ENCODE measurements around the gene AHRR. TPM values are rescaled to one million over a fixed set of nuclear protein-coding genes. Genes with fewer than 3 reads are reported as not detected.

The AHRR gene
- total RNA-seq, 1 donor from 2014 or later, result 54.9 TPM

- Mint-ChIP-seq H3K27ac (ENCODE audit: unreplicated experiment) (peak overlapping the region; percentile 67), H3K4me1 (ENCODE audit: unreplicated experiment) (peaks cover 27% of the 10 kb centered on the region), H3K36me3 (ENCODE audit: unreplicated experiment) (peaks cover 56% of the 10 kb centered on the region), H3K9me3 (ENCODE audit: unreplicated experiment) (peaks cover 9% of the 10 kb centered on the region), H3K27me3 (ENCODE audit: unreplicated experiment) (no peaks in the 10 kb centered on the region), H3K4me3 (ENCODE audit: unreplicated experiment) (no peak overlapping the region)
- DNase-seq (ENCODE audit: extremely low spot score, unreplicated experiment), result peak; percentile 76
- no peak for TF ChIP-seq CTCF (IDR thresholded peaks at IDR 0.05)
Measured at GRCh38 chr5:387491-388265, 66.2 kb downstream of the AHRR start.

- peak; percentile 76 for DNase-seq (ENCODE audit: extremely low spot score, unreplicated experiment)
- Mint-ChIP-seq H3K27ac (ENCODE audit: unreplicated experiment) (peak overlapping the region; percentile 54), H3K36me3 (ENCODE audit: unreplicated experiment) (peaks cover 48% of the 10 kb centered on the region), H3K4me1 (ENCODE audit: unreplicated experiment) (peaks cover 33% of the 10 kb centered on the region), H3K27me3 (ENCODE audit: unreplicated experiment) (no peaks in the 10 kb centered on the region), H3K9me3 (ENCODE audit: unreplicated experiment) (peaks cover 9% of the 10 kb centered on the region), H3K4me3 (ENCODE audit: unreplicated experiment) (no peak overlapping the region)
- TF ChIP-seq CTCF (IDR thresholded peaks at IDR 0.05), result no peak
Measured at GRCh38 chr5:388266-389196, 67.0 kb downstream of the AHRR start.

- DNase-seq (ENCODE audit: extremely low spot score, unreplicated experiment), result peak; percentile 64
- TF ChIP-seq CTCF (IDR thresholded peaks at IDR 0.05), result no peak
- no peak overlapping the region for H3K27ac Mint-ChIP-seq (ENCODE audit: unreplicated experiment)
- H3K9me3 Mint-ChIP-seq (ENCODE audit: unreplicated experiment), result peaks cover 9% of the 10 kb centered on the region
- H3K4me1 Mint-ChIP-seq (ENCODE audit: unreplicated experiment), result peaks cover 36% of the 10 kb centered on the region
- H3K27me3 Mint-ChIP-seq (ENCODE audit: unreplicated experiment), result no peaks in the 10 kb centered on the region
- H3K36me3 Mint-ChIP-seq (ENCODE audit: unreplicated experiment), result peaks cover 40% of the 10 kb centered on the region
- H3K4me3 Mint-ChIP-seq (ENCODE audit: unreplicated experiment), result no peak overlapping the region
Measured at GRCh38 chr5:389197-389821, 67.8 kb downstream of the AHRR start.

GRCh38 chr5:389891-390622 is 68.5 kb downstream of the AHRR start:
- H3K4me3 Mint-ChIP-seq (ENCODE audit: unreplicated experiment), result no peak overlapping the region
- H3K9me3 Mint-ChIP-seq (ENCODE audit: unreplicated experiment), result peaks cover 9% of the 10 kb centered on the region
- no peak for TF ChIP-seq CTCF (IDR thresholded peaks at IDR 0.05)
- H3K27me3 Mint-ChIP-seq (ENCODE audit: unreplicated experiment), result no peaks in the 10 kb centered on the region
- peaks cover 35% of the 10 kb centered on the region for H3K36me3 Mint-ChIP-seq (ENCODE audit: unreplicated experiment)
- DNase-seq (ENCODE audit: extremely low spot score, unreplicated experiment), result peak; percentile 66
- peak overlapping the region; percentile 64 for H3K27ac Mint-ChIP-seq (ENCODE audit: unreplicated experiment)
- H3K4me1 Mint-ChIP-seq (ENCODE audit: unreplicated experiment), result peaks cover 41% of the 10 kb centered on the region

Data from osteocyte (in vitro differentiated cells).